K562 (cell line): ENCODE measurements around the gene CRABP2. TPM values are rescaled to one million over a fixed set of nuclear protein-coding genes. Genes with fewer than 3 reads are reported as not detected.

ENCODE experiments used
- ATF7 ChIP-seq: fragments of 450-650 bp; IDR thresholded peaks from 2 replicates; pipeline ENCODE4 v1.7.1; 2014; ENCODE audit warnings: mild to moderate bottlenecking, moderate library complexity
- CEBPG ChIP-seq, 3 experiments: fragments of 200-800 bp in 1 of 3; sonication (Bioruptor generic) in 1 of 3; sonication (generic) in 1 of 3; formaldehyde crosslinking in 1 of 3; IDR thresholded peaks in 2 of 3; conservative IDR thresholded peaks in 1 of 3; 2 replicates each; pipeline versions ENCODE4 v1.6.1 to v1.8.0; 2016 to 2022; ENCODE audit warnings: missing compliant biosample characterization in 2 of 3, missing genetic modification characterization in 2 of 3, mild to moderate bottlenecking in 1 of 3, missing genetic modification reagents in 1 of 3
- ELF4 ChIP-seq: fragments of 450-650 bp; formaldehyde crosslinking; IDR thresholded peaks from 2 replicates; pipeline ENCODE4 v1.4.0; 2022; ENCODE audit warnings: missing genetic modification characterization
- FOSL1 ChIP-seq: fragments of 200-800 bp; sonication (Bioruptor generic); conservative IDR thresholded peaks from 2 replicates; pipeline ENCODE4 v1.6.1; 2016; ENCODE audit warnings: missing genetic modification characterization, missing compliant biosample characterization
- ID3 ChIP-seq, 2 experiments: fragments of 250-450 bp in 1 of 2; fragments of 450-650 bp in 1 of 2; sonication (Bioruptor Pico) in 1 of 2; IDR thresholded peaks; 2 replicates each; pipeline versions ENCODE4 v1.6.1 to v1.8.0; 2016 to 2021; ENCODE audit warnings: mild to moderate bottlenecking in 2 of 2, moderate library complexity in 2 of 2, missing compliant biosample characterization in 1 of 2, missing genetic modification characterization in 1 of 2
- KLF1 ChIP-seq: fragments of 450-650 bp; IDR thresholded peaks from 2 replicates; pipeline ENCODE4 v1.6.1; 2016; ENCODE audit warnings: missing genetic modification characterization, missing compliant biosample characterization
- PRMT5 ChIP-seq: sonication (generic); formaldehyde crosslinking; IDR thresholded peaks from 2 replicates; pipeline ENCODE4 v1.5.0; 2020; ENCODE audit warnings: missing genetic modification reagents
- SAFB2 ChIP-seq: fragments of 200-400 bp; formaldehyde crosslinking; IDR thresholded peaks from 2 replicates; pipeline ENCODE4 v1.6.1; 2018; ENCODE audit warnings: borderline replicate concordance, low read length, low read depth, moderate library complexity; ENCODE audit not compliant: severe bottlenecking
- TAF1 ChIP-seq: IDR thresholded peaks from 2 replicates; pipeline ENCODE4 v1.6.1; 2011; ENCODE audit warnings: mild to moderate bottlenecking, low read length, moderate library complexity; ENCODE audit not compliant: insufficient read depth, control insufficient read depth, severe bottlenecking; ENCODE audit errors: extremely low read depth
- TRIM24 ChIP-seq, 2 experiments: fragments of 450-650 bp; IDR thresholded peaks; 2 replicates each; pipeline ENCODE4 v1.6.1; 2016
- ZHX1 ChIP-seq: fragments of 150-350 bp; conservative IDR thresholded peaks from 2 replicates; pipeline ENCODE4 v1.6.1; 2014; ENCODE audit warnings: low read length
- ZNF282 ChIP-seq: sonication (generic); formaldehyde crosslinking; IDR thresholded peaks from 2 replicates; pipeline ENCODE4 v1.8.1; 2023; ENCODE audit warnings: missing genetic modification reagents
- ZNF41 ChIP-seq: fragments of 250-450 bp; sonication (Bioruptor Pico); conservative IDR thresholded peaks from 2 replicates; pipeline ENCODE4 v1.4.0; 2020; ENCODE audit warnings: mild to moderate bottlenecking
- ZNF79 ChIP-seq: fragments of 250-450 bp; sonication (Bioruptor Pico); IDR thresholded peaks from 2 replicates; pipeline ENCODE4 v1.4.0; 2020; ENCODE audit warnings: low read depth, mild to moderate bottlenecking, moderate library complexity
- ZSCAN29 ChIP-seq: fragments of 450-650 bp; IDR thresholded peaks from 2 replicates; pipeline ENCODE4 v1.6.1; 2017
- polyA plus RNA-seq, 8 experiments: library from polyadenylated mRNA; depleted of rRNA in 4 of 8; stranded (reverse) in 5 of 8; unstranded in 3 of 8; fragments of >200 nt; fragmentation: Nextera tagmentation in 2 of 8; fragmentation: Illumina TruSeq in 1 of 8; extraction: Ambion mirVana in 2 of 8; extraction: Trizol in 1 of 8; gene quantifications; 2 replicates each; pipeline versions ENCODE4 v1.2.1 to v1.2.3, GENCODE V29; 2011 to 2014; ENCODE audit warnings: inconsistent platforms in 1 of 8, missing spikeins in 1 of 8
- total RNA-seq, 7 experiments: library from RNA; depleted of rRNA in 6 of 7; stranded (reverse); fragments of >200 nt in 6 of 7; fragmentation: Illumina TruSeq in 2 of 7; extraction: Trizol in 2 of 7; gene quantifications; 2 replicates each; pipeline versions ENCODE4 v1.2.1 to v1.2.3, GENCODE V29; 2011 to 2021; ENCODE audit warnings: low replicate concordance in 1 of 7
- TF ChIP-seq, protein P1 (sequence below): IDR thresholded peaks from 2 replicates; pipeline ENCODE4 v1.6.1; 2011; ENCODE audit warnings: borderline replicate concordance, low read depth, mild to moderate bottlenecking, moderate library complexity, low read length; ENCODE audit not compliant: insufficient read depth, poor library complexity, severe bottlenecking
- TF ChIP-seq, protein P2 (sequence below): conservative IDR thresholded peaks from 2 replicates; pipeline ENCODE4 v1.6.1; 2011; ENCODE audit warnings: low read depth, mild to moderate bottlenecking, low read length; ENCODE audit not compliant: control insufficient read depth

The CRABP2 gene
- total and polyA plus RNA-seq, 9 of the 15 experiments (the other 6 are each of a cell fraction or from before 2014, with no cell fraction given), result 0.30 to 2.5 (median 0.82) TPM

GRCh38 chr1:156692925-156693847 lies 12.2 kb downstream of the CRABP2 start (continued):
- TF ChIP-seq ZHX1 (no peak), FOSL1 (tag) (no peak), ATF7 (peak; percentile 27; the same call in 1 of the 2 replicates), CEBPG (CRISPR knock-in tag; IDR thresholded peaks at IDR 0.05) (no peak), CEBPG (tag; conservative IDR thresholded peaks at IDR 0.05 in 1 of 2, IDR thresholded peaks at IDR 0.05 in 1 of 2) (no peak), TAF1 (peak; percentile 48), TRIM24 (IDR thresholded peaks at IDR 0.05) (peak in 1 of 2 experiments; percentile 11; a peak in 3 of 4 replicates), ZSCAN29 (no peak), ZNF79 (CRISPR knock-in tag) (no peak), PRMT5 (CRISPR knock-in tag) (no peak), ELF4 (CRISPR knock-in tag) (0 out of 2 replicates have a peak, but pooled peaks have one; percentile 71), ZNF282 (CRISPR knock-in tag) (no peak), SAFB2 (no peak), ID3 (CRISPR knock-in tag; IDR thresholded peaks at IDR 0.05) (no peak), ID3 (tag; IDR thresholded peaks at IDR 0.05) (no peak), KLF1 (no peak), ZNF41 (CRISPR knock-in tag) (no peak)
- TF ChIP-seq, protein P1, sequence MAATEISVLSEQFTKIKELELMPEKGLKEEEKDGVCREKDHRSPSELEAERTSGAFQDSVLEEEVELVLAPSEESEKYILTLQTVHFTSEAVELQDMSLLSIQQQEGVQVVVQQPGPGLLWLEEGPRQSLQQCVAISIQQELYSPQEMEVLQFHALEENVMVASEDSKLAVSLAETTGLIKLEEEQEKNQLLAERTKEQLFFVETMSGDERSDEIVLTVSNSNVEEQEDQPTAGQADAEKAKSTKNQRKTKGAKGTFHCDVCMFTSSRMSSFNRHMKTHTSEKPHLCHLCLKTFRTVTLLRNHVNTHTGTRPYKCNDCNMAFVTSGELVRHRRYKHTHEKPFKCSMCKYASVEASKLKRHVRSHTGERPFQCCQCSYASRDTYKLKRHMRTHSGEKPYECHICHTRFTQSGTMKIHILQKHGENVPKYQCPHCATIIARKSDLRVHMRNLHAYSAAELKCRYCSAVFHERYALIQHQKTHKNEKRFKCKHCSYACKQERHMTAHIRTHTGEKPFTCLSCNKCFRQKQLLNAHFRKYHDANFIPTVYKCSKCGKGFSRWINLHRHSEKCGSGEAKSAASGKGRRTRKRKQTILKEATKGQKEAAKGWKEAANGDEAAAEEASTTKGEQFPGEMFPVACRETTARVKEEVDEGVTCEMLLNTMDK, result no peak
- TF ChIP-seq, protein P2, sequence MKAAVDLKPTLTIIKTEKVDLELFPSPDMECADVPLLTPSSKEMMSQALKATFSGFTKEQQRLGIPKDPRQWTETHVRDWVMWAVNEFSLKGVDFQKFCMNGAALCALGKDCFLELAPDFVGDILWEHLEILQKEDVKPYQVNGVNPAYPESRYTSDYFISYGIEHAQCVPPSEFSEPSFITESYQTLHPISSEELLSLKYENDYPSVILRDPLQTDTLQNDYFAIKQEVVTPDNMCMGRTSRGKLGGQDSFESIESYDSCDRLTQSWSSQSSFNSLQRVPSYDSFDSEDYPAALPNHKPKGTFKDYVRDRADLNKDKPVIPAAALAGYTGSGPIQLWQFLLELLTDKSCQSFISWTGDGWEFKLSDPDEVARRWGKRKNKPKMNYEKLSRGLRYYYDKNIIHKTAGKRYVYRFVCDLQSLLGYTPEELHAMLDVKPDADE, result no peak
